ENCODE data around the gene SEC14L1.

SEC14L1 gene

DNA sequence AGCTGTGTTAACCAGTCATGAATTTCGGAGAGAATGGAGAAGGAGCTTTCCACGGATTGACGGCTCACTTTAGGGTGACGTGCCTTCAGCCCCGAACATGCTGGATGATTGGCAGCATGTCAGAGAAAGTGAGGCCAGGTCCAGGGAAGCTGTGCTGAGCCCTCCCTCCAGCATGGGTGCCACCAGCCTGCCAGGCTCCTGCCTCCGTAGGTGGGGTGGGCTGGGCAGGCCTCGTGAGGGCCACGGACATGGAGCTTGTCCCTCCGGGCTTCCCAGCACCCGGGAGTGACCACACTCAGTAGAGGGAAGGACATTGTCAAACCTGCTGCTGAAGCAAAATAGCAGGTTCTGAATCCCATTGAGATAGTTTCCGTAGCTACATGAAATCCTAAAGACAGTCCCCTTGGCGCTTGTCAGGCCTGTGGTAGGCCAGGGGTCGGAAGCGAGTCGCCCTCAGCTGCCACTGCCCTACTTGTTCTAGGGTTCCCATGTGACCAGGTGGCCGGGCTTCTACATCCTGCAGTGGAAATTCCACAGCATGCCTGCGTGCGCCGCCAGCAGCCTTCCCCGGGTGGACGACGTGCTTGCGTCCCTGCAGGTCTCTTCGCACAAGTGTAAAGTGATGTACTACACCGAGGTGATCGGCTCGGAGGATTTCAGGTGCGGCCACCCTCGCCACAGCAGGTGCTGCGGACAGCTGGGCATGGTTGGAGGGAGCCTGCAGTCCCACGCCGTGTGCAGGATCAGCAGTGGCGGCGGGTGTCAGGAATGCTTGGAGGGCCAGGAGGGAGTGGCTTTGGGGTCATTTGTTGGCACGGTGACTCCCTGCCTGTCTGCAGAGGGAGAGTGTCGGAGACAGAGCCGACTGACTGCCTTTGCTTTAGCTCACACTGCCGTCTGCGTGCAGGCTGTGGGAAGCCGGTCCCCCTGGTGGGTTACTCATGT, 72.3 kb downstream of the SEC14L1 start:
- TF ChIP-seq GATA2 (IDR thresholded peaks at IDR 0.05; ENCODE audit: low read depth, low read length) = no peak
- no peak for TF ChIP-seq GATA3 (IDR thresholded peaks at IDR 0.05; ENCODE audit: low read depth, low read length)

DNA sequence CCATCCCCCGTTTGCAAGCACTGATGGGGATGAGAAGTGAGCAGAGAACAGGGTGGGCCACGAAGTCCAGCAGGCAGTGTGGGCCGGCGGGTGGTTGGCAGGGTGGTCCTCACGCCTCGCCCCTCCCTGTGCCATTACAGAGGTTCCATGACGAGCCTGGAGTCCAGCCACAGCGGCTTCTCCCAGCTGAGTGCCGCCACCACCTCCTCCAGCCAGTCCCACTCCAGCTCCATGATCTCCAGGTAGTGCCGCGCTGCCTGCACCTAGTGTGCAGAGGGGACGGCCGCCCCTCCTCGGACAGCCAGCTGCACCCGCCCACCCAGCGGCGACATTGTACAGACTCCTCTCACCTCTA, 73.0 kb downstream of the SEC14L1 start:
- TF ChIP-seq GATA2 (IDR thresholded peaks at IDR 0.05; ENCODE audit: low read depth, low read length) (no peak), GATA3 (IDR thresholded peaks at IDR 0.05; ENCODE audit: low read depth, low read length) (no peak)

DNA sequence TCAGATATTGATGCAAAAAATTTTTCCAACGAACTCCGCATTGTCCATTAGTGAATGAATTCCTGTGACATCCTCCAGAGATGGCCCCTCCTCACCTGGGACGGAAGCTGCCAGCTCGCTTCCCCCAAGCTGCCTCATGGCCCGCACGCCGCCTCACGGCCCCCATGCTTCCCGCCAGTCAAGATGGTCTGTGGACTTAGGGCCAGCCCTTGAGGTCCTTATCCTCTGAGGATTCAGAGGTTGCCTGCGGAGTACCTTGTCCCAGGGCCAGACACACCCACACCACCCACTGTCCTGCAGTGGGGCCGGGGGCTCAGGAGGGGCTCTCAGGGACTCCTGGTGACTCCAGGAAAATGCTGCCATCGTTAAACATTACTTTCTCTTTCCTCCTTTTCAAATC, 73.6 kb downstream of the SEC14L1 start:
- TF ChIP-seq GATA3 (IDR thresholded peaks at IDR 0.05; ENCODE audit: low read depth, low read length) = no peak
- TF ChIP-seq GATA2 (IDR thresholded peaks at IDR 0.05; ENCODE audit: low read depth, low read length) = no peak

DNA sequence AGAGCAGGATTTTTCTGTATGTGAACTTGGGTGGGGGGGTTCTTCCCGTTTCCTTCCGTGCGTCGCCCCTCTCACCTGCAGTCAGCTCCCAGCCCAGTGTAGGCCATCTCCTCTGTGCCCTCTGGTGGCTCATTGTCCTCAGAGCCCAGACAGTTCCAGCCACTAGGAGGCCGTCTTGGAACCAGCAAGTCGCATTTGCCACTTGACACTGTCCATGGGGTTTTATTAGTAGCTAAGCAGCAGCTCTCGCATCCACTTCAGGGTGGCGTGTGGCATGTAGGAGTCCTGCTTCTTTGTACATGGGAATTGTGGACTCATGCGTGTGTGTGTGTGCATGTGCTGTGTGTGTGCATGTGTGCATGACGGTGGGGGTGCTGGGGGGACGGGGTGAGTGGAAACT, 74.0 kb downstream of the SEC14L1 start:
- TF ChIP-seq GATA3 (IDR thresholded peaks at IDR 0.05; ENCODE audit: low read depth, low read length) = no peak
- no peak for TF ChIP-seq GATA2 (IDR thresholded peaks at IDR 0.05; ENCODE audit: low read depth, low read length)

DNA sequence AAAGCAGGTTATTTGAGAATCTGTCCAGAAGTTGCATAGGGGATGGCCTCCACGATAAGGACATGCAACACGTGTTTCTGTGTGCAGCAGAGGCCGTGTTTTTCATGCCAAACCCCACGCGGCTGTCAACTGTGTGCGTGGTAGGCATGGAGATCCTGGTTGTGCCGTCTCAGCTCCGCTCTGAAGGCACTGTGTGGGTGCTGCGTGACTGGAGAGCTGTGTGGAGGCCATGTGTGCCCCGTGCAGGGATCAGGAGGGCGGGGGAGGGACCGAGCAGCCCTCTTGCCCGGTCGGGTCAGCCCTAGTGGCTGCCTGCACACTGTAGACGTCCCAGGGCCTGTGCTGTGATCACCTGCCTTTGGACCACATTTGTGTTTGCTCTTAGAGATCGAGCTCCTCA, 74.5 kb downstream of the SEC14L1 start:
- no peak for TF ChIP-seq GATA2 (IDR thresholded peaks at IDR 0.05; ENCODE audit: low read depth, low read length)
- TF ChIP-seq GATA3 (IDR thresholded peaks at IDR 0.05; ENCODE audit: low read depth, low read length) = no peak

DNA sequence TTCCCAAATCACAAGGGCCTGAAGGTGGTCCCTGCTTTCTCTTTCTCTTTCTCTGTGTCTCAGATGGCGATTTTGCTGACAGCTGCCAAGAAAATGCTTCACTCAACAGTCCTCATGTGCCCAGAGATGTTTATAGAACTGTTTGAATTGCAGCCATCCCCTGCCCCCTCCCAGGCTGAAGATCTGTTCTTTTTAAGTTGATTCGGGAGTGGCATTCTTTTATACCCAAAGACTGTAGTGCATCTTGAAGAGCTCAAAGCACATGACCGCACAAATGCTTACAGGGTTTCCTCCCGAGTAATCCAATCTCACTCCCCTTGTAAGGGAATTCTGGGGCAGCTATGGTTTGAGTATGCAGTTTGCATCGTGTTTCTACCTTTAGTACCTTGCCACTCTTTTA, 75.7 kb downstream of the SEC14L1 start:
- TF ChIP-seq GATA2 (IDR thresholded peaks at IDR 0.05; ENCODE audit: low read depth, low read length) = no peak
- TF ChIP-seq GATA3 (IDR thresholded peaks at IDR 0.05; ENCODE audit: low read depth, low read length) = no peak

DNA sequence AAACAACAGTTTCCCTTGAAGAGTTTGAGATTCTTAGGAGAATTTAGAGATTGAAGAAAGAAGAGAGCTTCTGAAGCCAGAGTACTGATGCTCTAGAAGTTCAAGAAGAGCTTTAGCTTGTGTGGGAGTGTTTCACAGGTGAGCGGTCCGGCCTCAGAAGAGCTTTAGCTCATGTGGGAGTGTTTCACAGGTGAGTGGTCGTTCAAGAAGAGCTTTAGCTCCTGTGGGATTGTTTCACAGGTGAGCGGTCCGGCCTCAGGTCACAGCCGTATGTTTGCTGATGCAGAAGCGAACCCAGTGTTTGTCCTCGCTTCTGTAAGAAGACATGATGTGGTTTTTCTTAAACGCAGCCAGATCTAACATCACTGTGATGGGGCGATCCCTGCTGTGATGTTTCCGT, 76.4 kb downstream of the SEC14L1 start:
- TF ChIP-seq GATA3 (IDR thresholded peaks at IDR 0.05; ENCODE audit: low read depth, low read length) (no peak), GATA2 (IDR thresholded peaks at IDR 0.05; ENCODE audit: low read depth, low read length) (no peak)

DNA sequence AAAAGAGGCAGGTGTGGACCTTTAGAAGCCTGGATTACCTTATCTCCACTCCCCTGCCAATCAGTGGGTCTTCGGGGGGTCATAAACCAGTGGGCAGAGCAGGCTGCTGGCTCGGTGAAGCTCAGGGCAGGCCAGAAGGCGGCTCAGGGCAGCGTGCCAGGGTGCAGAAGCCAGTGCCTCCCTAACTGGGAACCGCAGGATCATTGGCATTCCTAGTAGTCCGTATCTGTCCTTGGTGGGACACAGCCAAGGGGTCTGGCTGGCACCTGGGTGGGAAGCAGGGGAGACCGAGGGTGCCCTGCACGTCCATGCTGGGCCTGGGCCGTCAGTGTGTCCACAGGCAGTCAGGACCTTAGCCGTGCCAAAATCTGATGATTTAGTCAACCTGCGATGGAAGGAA, 76.8 kb downstream of the SEC14L1 start:
- TF ChIP-seq GATA2 (IDR thresholded peaks at IDR 0.05; ENCODE audit: low read depth, low read length) = no peak
- TF ChIP-seq GATA3 (IDR thresholded peaks at IDR 0.05; ENCODE audit: low read depth, low read length) = no peak

DNA sequence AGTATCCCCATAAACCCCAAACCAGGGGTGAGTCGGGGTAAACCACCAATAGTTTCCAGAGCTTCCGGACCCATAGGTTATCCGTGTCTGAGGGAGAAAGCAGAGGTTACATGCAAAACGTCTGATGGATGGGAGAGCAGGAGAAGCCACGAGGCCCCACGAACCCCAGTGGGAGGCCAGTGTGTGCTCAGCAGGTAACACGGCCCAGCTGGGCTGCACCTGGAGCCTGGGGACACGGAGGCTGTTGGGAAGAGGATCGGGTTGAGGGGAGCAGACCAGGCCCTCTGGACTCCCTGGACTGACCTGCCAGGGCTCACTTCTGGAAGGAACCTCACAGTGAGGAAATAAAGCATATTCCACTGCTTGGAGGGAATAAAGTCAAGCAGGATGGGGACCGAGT, 78.1 kb downstream of the SEC14L1 start:
- TF ChIP-seq GATA3 (IDR thresholded peaks at IDR 0.05; ENCODE audit: low read depth, low read length) = no peak
- no peak for TF ChIP-seq GATA2 (IDR thresholded peaks at IDR 0.05; ENCODE audit: low read depth, low read length)

DNA sequence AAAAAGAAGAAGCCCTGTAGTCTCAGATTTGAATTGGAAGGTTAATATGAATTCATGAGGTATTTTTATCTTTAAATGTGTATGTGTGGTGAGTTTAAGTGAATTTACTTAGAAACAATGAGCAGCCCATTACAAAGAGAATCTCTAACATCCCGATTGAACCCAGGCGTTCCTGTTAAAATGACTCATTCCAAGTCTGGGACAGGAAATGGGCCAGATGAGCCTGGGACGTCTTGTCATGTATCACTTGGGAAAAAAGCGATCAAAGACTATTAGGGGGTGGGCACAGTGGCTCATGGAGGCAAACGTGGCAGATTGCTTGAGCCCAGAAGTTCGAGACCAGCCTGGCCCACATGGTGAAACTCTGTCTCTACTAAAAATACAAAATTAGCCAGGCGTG, 81.6 kb downstream of the SEC14L1 start:
- no peak for TF ChIP-seq GATA2 (IDR thresholded peaks at IDR 0.05; ENCODE audit: low read depth, low read length)
- TF ChIP-seq GATA3 (IDR thresholded peaks at IDR 0.05; ENCODE audit: low read depth, low read length) = no peak

DNA sequence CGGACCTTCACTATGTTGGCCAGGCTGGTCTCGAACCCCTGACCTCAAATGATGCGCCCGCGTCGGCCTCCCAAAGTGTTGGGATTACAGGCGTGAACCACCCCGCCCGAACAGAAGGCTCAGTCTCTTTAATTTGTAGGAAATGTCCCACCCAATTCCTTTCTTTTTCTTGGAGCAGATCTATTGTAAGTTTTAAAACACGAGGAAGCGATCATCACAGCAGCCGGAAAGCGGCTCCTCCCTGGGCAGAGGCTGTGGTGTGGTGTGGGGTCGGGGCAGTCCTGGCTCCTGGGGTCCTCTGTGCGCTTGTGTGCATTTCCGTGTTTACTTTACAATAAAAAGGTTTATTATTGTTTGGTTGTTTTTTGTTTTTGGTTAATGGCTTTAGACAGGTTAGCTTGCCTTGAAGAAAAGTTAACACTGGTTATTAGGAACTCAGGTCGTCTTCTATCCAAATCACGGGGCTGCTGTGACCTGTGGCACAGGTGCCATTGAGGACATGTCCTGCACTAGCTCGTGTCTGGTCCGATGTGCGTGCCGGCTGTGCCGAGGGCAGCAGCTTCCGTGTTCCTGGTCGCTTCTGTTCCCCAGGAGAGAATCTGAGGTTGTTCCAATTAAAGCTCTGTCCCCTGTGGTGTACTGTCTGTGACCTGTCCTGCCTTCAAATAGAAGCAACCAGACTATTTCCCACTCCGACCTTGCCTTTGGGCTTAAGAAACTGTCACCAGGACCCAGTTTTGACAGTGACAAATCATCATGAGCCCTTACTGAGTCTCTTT, 83.1 kb downstream of the SEC14L1 start:
- TF ChIP-seq GATA2 (IDR thresholded peaks at IDR 0.05; ENCODE audit: low read depth, low read length) = no peak
- no peak for TF ChIP-seq GATA3 (IDR thresholded peaks at IDR 0.05; ENCODE audit: low read depth, low read length)

DNA sequence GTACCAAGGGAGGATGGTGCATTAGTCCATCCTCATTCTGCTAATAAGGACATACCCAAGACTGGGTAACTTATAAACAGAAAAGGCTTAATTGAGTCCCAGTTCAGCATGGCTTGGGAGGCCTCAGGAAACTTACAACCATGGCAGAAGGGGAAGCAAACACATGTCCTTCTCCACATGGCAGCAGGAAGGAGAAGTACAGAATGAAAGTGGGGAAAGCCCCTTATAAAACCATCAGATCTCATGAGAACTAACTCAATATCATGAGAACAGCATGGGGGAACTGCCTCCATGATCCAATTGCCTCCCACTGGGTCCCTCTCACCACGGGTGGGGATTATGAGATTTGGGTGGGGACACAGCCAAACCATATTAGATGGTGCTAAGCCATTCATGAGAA, 84.5 kb downstream of the SEC14L1 start:
- TF ChIP-seq GATA2 (IDR thresholded peaks at IDR 0.05; ENCODE audit: low read depth, low read length) (no peak), GATA3 (IDR thresholded peaks at IDR 0.05; ENCODE audit: low read depth, low read length) (no peak)

DNA sequence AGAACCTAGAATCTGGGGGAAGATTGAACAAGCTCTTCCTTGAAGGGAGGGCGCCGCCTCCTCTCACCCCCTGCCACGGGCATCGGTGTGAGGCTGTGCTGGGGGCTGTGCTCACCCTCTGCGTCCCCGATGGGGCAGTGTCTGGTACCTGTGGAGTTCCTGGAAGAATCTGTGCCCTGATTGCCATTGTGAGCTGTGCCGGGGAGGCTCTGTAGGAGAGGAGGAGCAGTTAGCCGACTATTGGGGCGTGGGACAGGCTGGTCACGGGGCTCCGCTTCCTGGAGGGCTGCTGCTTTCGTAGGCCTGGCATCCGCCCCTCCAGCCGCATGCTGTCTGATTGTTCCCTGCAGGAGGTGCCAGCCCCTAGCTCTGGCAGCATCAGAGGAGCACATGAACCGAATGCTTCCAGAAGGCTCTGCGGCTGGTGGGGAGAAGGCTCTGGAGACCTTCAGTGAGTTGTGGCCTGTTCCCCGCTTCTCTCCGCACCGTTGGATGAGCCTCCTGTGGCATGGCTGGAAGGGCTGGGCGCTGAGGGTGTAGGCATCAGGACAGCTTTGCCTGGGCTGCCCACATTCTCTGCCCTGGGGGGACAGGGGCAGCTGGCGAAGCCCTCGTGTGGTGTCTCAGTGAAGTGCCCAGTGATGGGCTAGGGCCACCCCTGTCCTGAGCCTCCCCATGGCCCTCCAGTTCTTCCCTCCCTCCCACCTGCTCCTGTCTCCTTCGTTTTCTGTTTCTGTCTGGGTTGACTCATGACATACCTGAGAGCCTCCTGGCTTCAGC, 86.9 kb downstream of the SEC14L1 start:
- no peak for TF ChIP-seq GATA3 (IDR thresholded peaks at IDR 0.05; ENCODE audit: low read depth, low read length)
- no peak for TF ChIP-seq GATA2 (IDR thresholded peaks at IDR 0.05; ENCODE audit: low read depth, low read length)

DNA sequence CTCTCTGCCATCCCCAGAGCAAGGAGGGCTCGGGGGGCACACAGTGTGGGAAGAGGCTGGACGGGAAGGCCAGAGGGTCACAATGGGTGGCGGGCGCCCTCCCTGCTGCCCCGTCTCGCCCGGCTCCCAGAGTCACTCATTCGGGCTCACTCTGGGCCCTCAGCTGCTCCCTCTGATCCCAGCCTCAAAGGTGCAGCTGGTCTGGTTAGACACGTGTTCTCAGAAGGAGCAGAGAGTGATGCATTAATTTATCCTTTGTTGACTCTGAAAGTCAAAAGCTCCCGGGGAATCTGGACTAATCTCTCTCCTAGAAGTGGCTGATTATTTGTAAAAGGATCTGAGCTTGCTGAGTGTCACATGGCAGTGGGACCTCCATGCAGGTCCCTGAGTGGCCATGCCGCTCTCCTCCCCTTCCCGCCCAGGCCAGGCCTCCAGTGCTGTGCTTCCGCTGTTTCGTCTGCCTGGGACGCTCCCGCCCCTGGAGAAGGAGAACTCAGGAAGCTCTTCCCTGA, 87.5 kb downstream of the SEC14L1 start:
- TF ChIP-seq GATA2 (IDR thresholded peaks at IDR 0.05; ENCODE audit: low read depth, low read length) (no peak), GATA3 (IDR thresholded peaks at IDR 0.05; ENCODE audit: low read depth, low read length) (no peak)

All from SH-SY5Y (cell line).